ENCODE results near the gene ACR.
"Not testable (repeated sequence)": the region's sequence is repeated elsewhere in the genome, so short reads cannot be mapped to it uniquely, and the experiment has no call there.

ACR gene

GRCh38 chr22:50734986-50735738 is 2.8 kb upstream of the ACR start:
- H3K27me3 ChIP-seq (ENCODE audit: control insufficient read depth in 1 of 2, insufficient read depth in 2 of 2, low read length in 2 of 2): peaks cover 3 to 12% of the 10 kb centered on the region in 2 donors
- no peak overlapping the region for H3K27ac ChIP-seq (ENCODE audit: low read length)

GRCh38 chr22:50735739-50736030 is 2.3 kb upstream of the ACR start:
- Histone ChIP-seq H3K9ac (ENCODE audit: low read length in 2 of 2) (no peak overlapping the region), H3K27me3 (ENCODE audit: control insufficient read depth in 1 of 2, insufficient read depth in 2 of 2, low read length in 2 of 2) (peaks cover 3 to 8% of the 10 kb centered on the region in 2 donors)

More at GRCh38 chr22:50734986-50735738, 2.8 kb upstream of the ACR start:
- H3K36me3 ChIP-seq (ENCODE audit: control insufficient read depth in 2 of 2, insufficient read depth in 2 of 2, low read length in 2 of 2): no peaks in the 10 kb centered on the region
- H3K4me1 ChIP-seq (ENCODE audit: control insufficient read depth, insufficient read depth, low read length): peaks cover 12% of the 10 kb centered on the region
- H3K4me3 ChIP-seq (ENCODE audit: low read length in 2 of 2): no peak overlapping the region
- H3K9me3 ChIP-seq (ENCODE audit: control insufficient read depth in 2 of 2, low read length in 2 of 2): no peaks in the 10 kb centered on the region
- no peak overlapping the region for H3K9ac ChIP-seq (ENCODE audit: low read length in 2 of 2)

GRCh38 chr22:50738649-50739227 is 734 bp downstream of the ACR start:
- Histone ChIP-seq H3K9me3 (ENCODE audit: control insufficient read depth in 2 of 2, low read length in 2 of 2) (no peaks in the 10 kb centered on the region), H3K9ac (ENCODE audit: low read length in 2 of 2) (no peak overlapping the region), H3K4me3 (ENCODE audit: low read length in 2 of 2) (no peak overlapping the region), H3K4me1 (ENCODE audit: control insufficient read depth, insufficient read depth, low read length) (peaks cover 2% of the 10 kb centered on the region), H3K27ac (ENCODE audit: low read length) (no peak overlapping the region), H3K27me3 (ENCODE audit: control insufficient read depth in 1 of 2, insufficient read depth in 2 of 2, low read length in 2 of 2) (peaks cover 2 to 3% of the 10 kb centered on the region in 2 donors), H3K36me3 (ENCODE audit: control insufficient read depth in 2 of 2, insufficient read depth in 2 of 2, low read length in 2 of 2) (no peaks in the 10 kb centered on the region)

More at GRCh38 chr22:50735739-50736030, 2.3 kb upstream of the ACR start:
- Histone ChIP-seq H3K27ac (ENCODE audit: low read length) (no peak overlapping the region), H3K4me1 (ENCODE audit: control insufficient read depth, insufficient read depth, low read length) (peaks cover 12% of the 10 kb centered on the region), H3K36me3 (ENCODE audit: control insufficient read depth in 2 of 2, insufficient read depth in 2 of 2, low read length in 2 of 2) (no peaks in the 10 kb centered on the region), H3K9me3 (ENCODE audit: control insufficient read depth in 2 of 2, low read length in 2 of 2) (no peaks in the 10 kb centered on the region), H3K4me3 (ENCODE audit: low read length in 2 of 2) (no peak overlapping the region)

DNA sequence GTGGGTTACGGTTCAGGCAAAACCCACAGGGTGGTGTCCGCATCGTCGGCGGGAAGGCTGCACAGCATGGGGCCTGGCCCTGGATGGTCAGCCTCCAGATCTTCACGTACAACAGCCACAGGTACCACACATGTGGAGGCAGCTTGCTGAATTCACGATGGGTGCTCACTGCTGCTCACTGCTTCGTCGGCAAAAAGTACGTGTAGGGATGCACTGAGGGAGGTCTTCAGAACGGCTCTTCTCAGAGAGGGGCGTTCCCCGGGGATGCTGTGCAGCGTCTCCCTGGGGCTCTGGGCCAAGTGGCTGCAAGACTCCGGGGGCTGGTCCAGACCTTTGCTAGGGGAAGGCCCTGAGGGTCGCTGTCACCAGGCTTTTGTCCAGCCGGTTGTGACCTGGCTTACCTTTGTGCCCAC is 1.3 kb downstream of the ACR start:
- Histone ChIP-seq H3K27me3 (ENCODE audit: control insufficient read depth in 1 of 2, insufficient read depth in 2 of 2, low read length in 2 of 2) (peaks cover 2 to 3% of the 10 kb centered on the region in 2 donors), H3K27ac (ENCODE audit: low read length) (no peak overlapping the region), H3K4me1 (ENCODE audit: control insufficient read depth, insufficient read depth, low read length) (no peaks in the 10 kb centered on the region), H3K9me3 (ENCODE audit: control insufficient read depth in 2 of 2, low read length in 2 of 2) (no peaks in the 10 kb centered on the region), H3K4me3 (ENCODE audit: low read length in 2 of 2) (no peak overlapping the region), H3K9ac (ENCODE audit: low read length in 2 of 2) (no peak overlapping the region), H3K36me3 (ENCODE audit: control insufficient read depth in 2 of 2, insufficient read depth in 2 of 2, low read length in 2 of 2) (no peaks in the 10 kb centered on the region)

DNA sequence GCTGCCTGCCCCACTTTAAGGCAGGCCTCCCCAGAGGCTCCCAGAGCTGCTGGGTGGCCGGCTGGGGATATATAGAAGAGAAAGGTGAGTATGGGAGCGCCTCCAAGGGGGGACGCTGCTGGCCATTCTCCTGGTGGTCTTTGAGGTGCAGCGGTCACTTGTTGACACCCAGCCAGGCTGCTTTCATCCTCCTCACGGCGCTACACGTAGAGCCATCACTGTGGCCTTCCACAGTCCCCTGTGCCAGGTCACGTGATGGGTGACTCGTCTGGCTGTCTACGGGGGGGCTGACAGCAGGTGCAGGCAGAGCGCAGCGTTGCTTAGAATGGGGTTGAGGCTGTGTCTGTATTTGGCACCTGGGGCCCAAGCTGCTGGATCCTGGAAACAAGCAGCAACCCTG is 1.9 kb downstream of the ACR start:
- Histone ChIP-seq H3K27ac (ENCODE audit: low read length) (no peak overlapping the region), H3K9ac (ENCODE audit: low read length in 2 of 2) (no peak overlapping the region), H3K36me3 (ENCODE audit: control insufficient read depth in 2 of 2, insufficient read depth in 2 of 2, low read length in 2 of 2) (no peaks in the 10 kb centered on the region), H3K9me3 (ENCODE audit: control insufficient read depth in 2 of 2, low read length in 2 of 2) (no peaks in the 10 kb centered on the region), H3K27me3 (ENCODE audit: control insufficient read depth in 1 of 2, insufficient read depth in 2 of 2, low read length in 2 of 2) (peaks cover 2 to 3% of the 10 kb centered on the region in 2 donors), H3K4me3 (ENCODE audit: low read length in 2 of 2) (no peak overlapping the region), H3K4me1 (ENCODE audit: control insufficient read depth, insufficient read depth, low read length) (no peaks in the 10 kb centered on the region)

DNA sequence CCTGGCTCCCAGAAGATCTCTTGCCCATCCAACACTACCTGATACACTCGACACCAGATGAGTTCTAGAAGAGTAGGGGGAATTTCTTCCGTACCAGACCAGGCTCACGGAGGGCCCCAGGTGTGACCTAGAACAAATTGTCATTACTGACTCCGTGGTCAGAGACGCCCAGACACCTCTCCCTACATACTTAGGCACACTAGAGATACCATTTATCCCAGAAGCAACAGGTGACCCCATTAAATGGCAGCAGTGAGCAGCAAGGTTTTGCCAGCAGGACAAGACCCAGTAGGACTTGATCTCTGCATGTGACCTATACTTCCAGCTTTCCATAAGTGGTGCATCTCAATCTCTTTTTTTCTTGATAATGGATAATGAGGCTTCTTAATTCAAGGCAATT is 2.7 kb downstream of the ACR start:
- H3K9ac ChIP-seq (ENCODE audit: low read length in 2 of 2); H3K4me3 ChIP-seq (ENCODE audit: low read length in 2 of 2): not testable (repeated sequence)

GRCh38 chr22:50744424-50744823 is 6.4 kb downstream of the ACR start:
- not testable (repeated sequence) for H3K4me1 ChIP-seq (ENCODE audit: control insufficient read depth, insufficient read depth, low read length); H3K27me3 ChIP-seq (ENCODE audit: control insufficient read depth in 1 of 2, insufficient read depth in 2 of 2, low read length in 2 of 2); H3K4me3 ChIP-seq (ENCODE audit: low read length in 2 of 2); H3K27ac ChIP-seq (ENCODE audit: low read length); H3K9ac ChIP-seq (ENCODE audit: low read length in 2 of 2); H3K36me3 ChIP-seq (ENCODE audit: control insufficient read depth in 2 of 2, insufficient read depth in 2 of 2, low read length in 2 of 2); H3K9me3 ChIP-seq (ENCODE audit: control insufficient read depth in 2 of 2, low read length in 2 of 2)

More for the DNA sequence above, 2.7 kb downstream of the ACR start:
- H3K27ac ChIP-seq (ENCODE audit: low read length); H3K9me3 ChIP-seq (ENCODE audit: control insufficient read depth in 2 of 2, low read length in 2 of 2); H3K4me1 ChIP-seq (ENCODE audit: control insufficient read depth, insufficient read depth, low read length); H3K27me3 ChIP-seq (ENCODE audit: control insufficient read depth in 1 of 2, insufficient read depth in 2 of 2, low read length in 2 of 2); H3K36me3 ChIP-seq (ENCODE audit: control insufficient read depth in 2 of 2, insufficient read depth in 2 of 2, low read length in 2 of 2): not testable (repeated sequence)

GRCh38 chr22:50747521-50747920 is 9.5 kb downstream of the ACR start:
- not testable (repeated sequence) for H3K27me3 ChIP-seq (ENCODE audit: control insufficient read depth in 1 of 2, insufficient read depth in 2 of 2, low read length in 2 of 2); H3K4me3 ChIP-seq (ENCODE audit: low read length in 2 of 2); H3K9me3 ChIP-seq (ENCODE audit: control insufficient read depth in 2 of 2, low read length in 2 of 2); H3K27ac ChIP-seq (ENCODE audit: low read length); H3K4me1 ChIP-seq (ENCODE audit: control insufficient read depth, insufficient read depth, low read length); H3K36me3 ChIP-seq (ENCODE audit: control insufficient read depth in 2 of 2, insufficient read depth in 2 of 2, low read length in 2 of 2); H3K9ac ChIP-seq (ENCODE audit: low read length in 2 of 2)

DNA sequence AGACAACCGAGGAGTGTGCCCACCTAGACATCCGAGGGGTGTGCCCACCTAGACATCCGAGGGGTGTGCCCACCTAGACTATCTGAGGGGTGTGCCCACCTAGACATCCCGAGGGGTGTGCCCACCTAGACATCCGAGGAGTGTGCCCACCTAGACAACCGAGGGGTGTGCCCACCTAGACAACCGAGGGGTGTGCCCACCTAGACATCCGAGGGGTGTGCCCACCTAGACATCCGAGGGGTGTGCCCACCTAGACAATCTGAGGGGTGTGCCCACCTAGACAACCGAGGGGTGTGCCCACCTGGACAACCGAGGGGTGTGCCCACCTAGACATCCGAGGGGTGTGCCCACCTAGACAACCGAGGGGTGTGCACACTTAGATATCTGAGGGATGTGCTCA is 10.6 kb downstream of the ACR start:
- not testable (repeated sequence) for H3K36me3 ChIP-seq (ENCODE audit: control insufficient read depth in 2 of 2, insufficient read depth in 2 of 2, low read length in 2 of 2); H3K27me3 ChIP-seq (ENCODE audit: control insufficient read depth in 1 of 2, insufficient read depth in 2 of 2, low read length in 2 of 2); H3K9ac ChIP-seq (ENCODE audit: low read length in 2 of 2); H3K27ac ChIP-seq (ENCODE audit: low read length); H3K4me3 ChIP-seq (ENCODE audit: low read length in 2 of 2); H3K4me1 ChIP-seq (ENCODE audit: control insufficient read depth, insufficient read depth, low read length); H3K9me3 ChIP-seq (ENCODE audit: control insufficient read depth in 2 of 2, low read length in 2 of 2)

DNA sequence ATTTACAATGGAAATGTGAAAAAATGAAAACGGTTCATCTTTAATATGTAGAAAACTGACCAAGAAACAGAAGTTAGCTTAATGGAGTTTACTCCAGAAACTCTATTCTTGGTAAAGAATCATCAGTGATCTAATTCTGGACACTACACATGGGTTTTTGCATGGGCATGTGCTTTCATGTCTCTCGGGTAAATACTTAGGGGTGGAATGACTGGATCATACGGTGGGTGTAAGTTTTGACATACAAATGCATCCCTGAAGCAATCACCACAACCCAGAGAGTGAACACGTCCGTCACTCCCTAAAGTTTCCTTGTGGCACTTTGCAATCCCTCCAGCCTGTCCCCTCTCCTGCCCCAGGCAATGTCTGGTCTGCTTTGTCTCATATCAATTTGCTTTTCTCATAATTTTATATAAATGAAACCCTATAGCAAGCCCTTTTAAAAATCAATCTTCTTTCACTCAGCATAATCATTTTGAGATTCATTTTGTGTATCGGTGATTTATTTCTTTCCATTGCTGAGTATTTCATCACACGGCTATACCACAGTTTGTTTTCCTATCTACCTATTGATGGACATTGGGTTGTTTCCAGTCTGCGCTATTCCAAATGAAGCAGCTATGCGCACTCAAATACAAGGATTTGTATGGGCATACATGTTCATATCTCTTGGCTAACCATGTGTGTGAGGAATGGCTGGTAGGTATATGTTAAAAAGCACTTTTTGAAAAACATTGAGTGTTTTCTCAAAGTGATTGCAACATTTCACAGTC is 11.5 kb downstream of the ACR start:
- H3K4me1 ChIP-seq (ENCODE audit: control insufficient read depth, insufficient read depth, low read length); H3K27me3 ChIP-seq (ENCODE audit: control insufficient read depth in 1 of 2, insufficient read depth in 2 of 2, low read length in 2 of 2); H3K9me3 ChIP-seq (ENCODE audit: control insufficient read depth in 2 of 2, low read length in 2 of 2); H3K9ac ChIP-seq (ENCODE audit: low read length in 2 of 2); H3K27ac ChIP-seq (ENCODE audit: low read length); H3K36me3 ChIP-seq (ENCODE audit: control insufficient read depth in 2 of 2, insufficient read depth in 2 of 2, low read length in 2 of 2); H3K4me3 ChIP-seq (ENCODE audit: low read length in 2 of 2): not testable (repeated sequence)

DNA sequence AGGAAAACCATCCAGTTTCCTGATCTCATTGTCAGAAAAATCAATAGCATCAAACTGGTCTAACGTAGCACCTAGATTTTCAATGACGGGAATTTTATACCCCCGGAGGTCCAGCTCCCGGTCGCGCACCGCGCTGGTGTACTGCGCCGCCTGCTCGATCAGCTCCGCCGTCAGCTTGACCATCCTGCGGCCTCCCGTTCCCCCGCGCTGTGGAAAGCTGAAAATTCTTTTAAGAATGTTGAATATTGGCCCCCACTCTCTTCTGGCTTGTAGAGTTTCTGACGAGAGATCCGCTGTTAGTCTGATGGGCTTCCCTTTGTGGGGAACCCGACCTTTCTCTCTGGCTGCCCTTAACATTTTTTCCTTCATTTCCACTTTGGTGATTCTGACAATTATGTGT is 17.2 kb downstream of the ACR start:
- not testable (repeated sequence) for H3K4me1 ChIP-seq (ENCODE audit: control insufficient read depth, insufficient read depth, low read length); H3K9ac ChIP-seq (ENCODE audit: low read length in 2 of 2); H3K27ac ChIP-seq (ENCODE audit: low read length); H3K4me3 ChIP-seq (ENCODE audit: low read length in 2 of 2); H3K9me3 ChIP-seq (ENCODE audit: control insufficient read depth in 2 of 2, low read length in 2 of 2); H3K27me3 ChIP-seq (ENCODE audit: control insufficient read depth in 1 of 2, insufficient read depth in 2 of 2, low read length in 2 of 2); H3K36me3 ChIP-seq (ENCODE audit: control insufficient read depth in 2 of 2, insufficient read depth in 2 of 2, low read length in 2 of 2)

Measured in stomach smooth muscle (tissue), 2 donors.